Keratinocyte (primary cell): ENCODE results near the gene DNAH2. TPM values are rescaled to one million over a fixed set of nuclear protein-coding genes. Genes with fewer than 3 reads are reported as not detected.
A peak's percentile ranks its signal among the peaks of the same experiment; 100 is the strongest.

Experiments used
- DNase-seq: peaks from one replicate; pipeline ENCODE4 v3.0.0-alpha.2; 2011; ENCODE audit warnings: low read depth, missing footprints, low spot score
- FAIRE-seq: peaks from 2 replicates; lab custom pipeline; 2011; peaks lifted over from hg19 to GRCh38; lab: Jason Lieb, UNC
- H2AFZ ChIP-seq: 2 replicates; pipeline ENCODE4 v1.6.0; 2012; ENCODE audit warnings: low read length, control low read depth, inconsistent platforms; ENCODE audit not compliant: control insufficient read depth
- H3K27ac ChIP-seq: 2 replicates; pipeline ENCODE4 v1.5.1; 2011; ENCODE audit warnings: low read length; ENCODE audit not compliant: control insufficient read depth, insufficient read depth
- H3K27me3 ChIP-seq: 3 replicates; pipeline ENCODE4 v1.6.0; 2011; ENCODE audit warnings: low read length; ENCODE audit not compliant: control insufficient read depth, insufficient read depth; ENCODE audit errors: extremely low read depth
- H3K36me3 ChIP-seq, 2 experiments: 2 replicates in 1 of 2; 3 replicates in 1 of 2; pipeline ENCODE4 v1.5.1; 2011; ENCODE audit warnings: low read length in 2 of 2, mild to moderate bottlenecking in 1 of 2; ENCODE audit not compliant: control insufficient read depth in 2 of 2, insufficient read depth in 2 of 2; ENCODE audit errors: extremely low read depth in 1 of 2
- H3K4me1 ChIP-seq: 3 replicates; pipeline ENCODE4 v1.5.1; 2011; ENCODE audit warnings: low read length; ENCODE audit not compliant: control insufficient read depth, insufficient read depth; ENCODE audit errors: extremely low read depth
- H3K4me2 ChIP-seq: 3 replicates; pipeline ENCODE4 v1.6.0; 2011; ENCODE audit warnings: low read depth, low read length; ENCODE audit not compliant: control insufficient read depth, insufficient read depth; ENCODE audit errors: extremely low read depth
- H3K4me3 ChIP-seq, 3 experiments: fragments of 200-600 bp in 1 of 3; sonication (generic) in 1 of 3; 2 replicates in 2 of 3; 3 replicates in 1 of 3; pipeline ENCODE4 v1.5.1; 2011 to 2016; ENCODE audit warnings: low read length in 3 of 3, mild to moderate bottlenecking in 3 of 3, control low read depth in 2 of 3, inconsistent platforms in 1 of 3, low read depth in 1 of 3, mixed read lengths in 1 of 3, mixed run types in 1 of 3, moderate library complexity in 1 of 3; ENCODE audit not compliant: control insufficient read depth in 2 of 3, insufficient read depth in 2 of 3; ENCODE audit errors: extremely low read depth in 1 of 3
- H3K79me2 ChIP-seq: 2 replicates; pipeline ENCODE4 v1.6.0; 2012; ENCODE audit warnings: low read length; ENCODE audit not compliant: control insufficient read depth, insufficient read depth
- H3K9ac ChIP-seq: 3 replicates; pipeline ENCODE4 v1.6.0; 2011; ENCODE audit warnings: low read length; ENCODE audit not compliant: control insufficient read depth, insufficient read depth; ENCODE audit errors: extremely low read depth
- H3K9me1 ChIP-seq: 3 replicates; pipeline ENCODE4 v1.6.0; 2011; ENCODE audit warnings: low read length; ENCODE audit not compliant: control insufficient read depth, insufficient read depth; ENCODE audit errors: extremely low read depth
- H3K9me3 ChIP-seq: 2 replicates; pipeline ENCODE4 v1.5.1; 2012; ENCODE audit warnings: low read depth, low read length; ENCODE audit not compliant: control insufficient read depth
- H4K20me1 ChIP-seq: 3 replicates; pipeline ENCODE4 v1.6.0; 2011; ENCODE audit warnings: low read length; ENCODE audit not compliant: control insufficient read depth, insufficient read depth; ENCODE audit errors: extremely low read depth
- CTCF ChIP-seq, 3 experiments: IDR thresholded peaks in 1 of 3; conservative IDR thresholded peaks in 1 of 3; optimal IDR thresholded peaks in 1 of 3; 2 replicates in 2 of 3; 3 replicates in 1 of 3; pipeline versions ENCODE3 to v1.5.1; 2011; ENCODE audit warnings: low read length in 3 of 3, mild to moderate bottlenecking in 3 of 3, moderate library complexity in 2 of 3, control low read depth in 1 of 3, inconsistent platforms in 1 of 3; ENCODE audit not compliant: insufficient read depth in 2 of 3; ENCODE audit errors: extremely low read depth in 1 of 3
- EZH2 ChIP-seq: IDR thresholded peaks from one replicate; pipeline ENCODE4 v1.6.1; 2012; ENCODE audit warnings: inconsistent platforms, mild to moderate bottlenecking, low read length, moderate library complexity
- dilution Hi-C: fragments of 300-500 bp; cut with MboI; formaldehyde crosslinking; loops from one replicate; pipeline ENCODE4 v1.7.0; 2020; ENCODE audit warnings: low sequenced_read_pairs; ENCODE audit not compliant: extremely low pct_ligation_motif_present
- polyA plus RNA-seq, 5 experiments: library from polyadenylated mRNA; depleted of rRNA in 3 of 5; stranded (reverse) in 3 of 5; stranded (forward) in 1 of 5; unstranded in 1 of 5; fragments of >200 nt; gene quantifications; 1 replicate in 1 of 5; 2 replicates in 3 of 5; 3 replicates in 1 of 5; pipeline versions ENCODE4 v1.2.1 to v1.2.3, GENCODE V29; 2011 to 2012; ENCODE audit warnings: missing spikeins in 2 of 5, low read depth in 1 of 5, low replicate concordance in 1 of 5

DNAH2 gene
- polyA plus RNA-seq, 1 donor (not counting 4 experiments of a cell fraction or from before 2014, with no cell fraction given): 0.13 TPM

DNA sequence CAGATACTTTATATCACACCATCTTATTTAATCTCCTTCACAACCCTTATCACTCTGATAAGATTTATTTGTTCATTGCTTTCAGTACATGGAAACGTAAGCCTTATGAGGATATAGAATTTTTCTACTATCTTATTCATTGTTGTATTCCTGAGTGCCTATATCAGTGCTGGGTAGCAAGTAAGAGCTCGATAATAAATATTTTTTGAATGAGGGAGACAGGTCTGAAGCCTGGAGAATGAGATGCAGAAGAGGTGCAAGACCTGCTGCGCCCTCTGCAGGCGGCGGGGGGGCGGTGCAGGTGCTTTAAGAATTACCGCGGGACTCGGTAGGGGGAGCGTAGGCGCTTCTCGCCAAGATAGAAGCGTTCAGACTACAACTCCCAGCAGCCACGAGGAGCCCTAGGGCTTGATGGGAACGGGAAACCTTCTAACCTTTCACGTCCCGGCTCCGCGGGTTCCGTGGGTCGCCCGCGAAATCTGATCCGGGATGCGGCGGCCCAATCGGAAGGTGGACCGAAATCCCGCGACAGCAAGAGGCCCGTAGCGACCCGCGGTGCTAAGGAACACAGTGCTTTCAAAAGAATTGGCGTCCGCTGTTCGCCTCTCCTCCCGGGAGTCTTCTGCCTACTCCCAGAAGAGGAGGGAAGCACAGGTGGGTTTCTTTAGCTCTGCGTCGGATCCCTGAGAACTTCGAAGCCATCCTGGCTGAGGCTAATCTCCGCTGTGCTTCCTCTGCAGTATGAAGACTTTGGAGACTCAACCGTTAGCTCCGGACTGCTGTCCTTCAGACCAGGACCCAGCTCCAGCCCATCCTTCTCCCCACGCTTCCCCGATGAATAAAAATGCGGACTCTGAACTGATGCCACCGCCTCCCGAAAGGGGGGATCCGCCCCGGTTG is 29.4 kb upstream of the DNAH2 start, which contains the start of gene WRAP53:
Gene WRAP53, plus strand, starts transcription at position 570 of the 900 bp plus-strand sequence. Its CDS starts 172 bp downstream, at position 742.
- Histone ChIP-seq H3K9ac (peak within 1 kb of the TSS; percentile 100), H3K9me1 (peaks cover 2% of the 10 kb centered on the region), H3K4me3 (peak within 1 kb of the TSS; percentile 73 to 100 (median 98)), H3K9me3 (no peaks in the 10 kb centered on the region), H3K79me2 (peaks cover 46% of the 10 kb centered on the region), H4K20me1 (no peaks in the 10 kb centered on the region), H3K4me2 (peak within 1 kb of the TSS; percentile 99), H3K4me1 (peaks cover 18% of the 10 kb centered on the region), H3K27ac (peak within 1 kb of the TSS; percentile 97), H3K27me3 (no peaks in the 10 kb centered on the region), H2AFZ (peak within 1 kb of the TSS; percentile 93), H3K36me3 (peaks cover 7% of the 10 kb centered on the region in 2 experiments)
- dilution Hi-C loops: no loop called here
- FAIRE-seq (peak; percentile 69), DNase-seq (peak; percentile 83)
- TF ChIP-seq CTCF (optimal IDR thresholded peaks at IDR 0.05 in 1 of 3, IDR thresholded peaks at IDR 0.05 in 1 of 3, conservative IDR thresholded peaks at IDR 0.05 in 1 of 3; ENCODE audit: extremely low read depth in 1 of 3, insufficient read depth in 2 of 3, low read length in 3 of 3) (peak; percentile 85 to 95 (median 91)), EZH2 (no peak)

- DNase-seq: no peak
- H3K27me3 ChIP-seq: no peaks in the 10 kb centered on the region
- H3K36me3 ChIP-seq: peaks cover 7% of the 10 kb centered on the region in 2 experiments
- peaks cover 39% of the 10 kb centered on the region for H3K79me2 ChIP-seq
- no peak for FAIRE-seq
- peak overlapping the region; percentile 94 for H3K4me2 ChIP-seq
- H3K4me3 ChIP-seq: peak overlapping the region; percentile 73 to 99 (median 97)
- dilution Hi-C loops: no loop called here
- no peaks in the 10 kb centered on the region for H4K20me1 ChIP-seq
- H3K9me1 ChIP-seq: peaks cover 2% of the 10 kb centered on the region
- peaks cover 18% of the 10 kb centered on the region for H3K4me1 ChIP-seq
- no peaks in the 10 kb centered on the region for H3K9me3 ChIP-seq
- peak overlapping the region; percentile 93 for H2AFZ ChIP-seq
- peak overlapping the region; percentile 65 for H3K27ac ChIP-seq
- H3K9ac ChIP-seq: peak overlapping the region; percentile 90
- no peak for TF ChIP-seq EZH2
- TF ChIP-seq CTCF (optimal IDR thresholded peaks at IDR 0.05 in 1 of 3, IDR thresholded peaks at IDR 0.05 in 1 of 3, conservative IDR thresholded peaks at IDR 0.05 in 1 of 3; ENCODE audit: extremely low read depth in 1 of 3, insufficient read depth in 2 of 3, low read length in 3 of 3): no peak
Observed at GRCh38 chr17:7688808-7689316, 28.7 kb upstream of the DNAH2 start.
